Measurements from ENCODE around the gene HAND2.

HAND2 gene

DNA sequence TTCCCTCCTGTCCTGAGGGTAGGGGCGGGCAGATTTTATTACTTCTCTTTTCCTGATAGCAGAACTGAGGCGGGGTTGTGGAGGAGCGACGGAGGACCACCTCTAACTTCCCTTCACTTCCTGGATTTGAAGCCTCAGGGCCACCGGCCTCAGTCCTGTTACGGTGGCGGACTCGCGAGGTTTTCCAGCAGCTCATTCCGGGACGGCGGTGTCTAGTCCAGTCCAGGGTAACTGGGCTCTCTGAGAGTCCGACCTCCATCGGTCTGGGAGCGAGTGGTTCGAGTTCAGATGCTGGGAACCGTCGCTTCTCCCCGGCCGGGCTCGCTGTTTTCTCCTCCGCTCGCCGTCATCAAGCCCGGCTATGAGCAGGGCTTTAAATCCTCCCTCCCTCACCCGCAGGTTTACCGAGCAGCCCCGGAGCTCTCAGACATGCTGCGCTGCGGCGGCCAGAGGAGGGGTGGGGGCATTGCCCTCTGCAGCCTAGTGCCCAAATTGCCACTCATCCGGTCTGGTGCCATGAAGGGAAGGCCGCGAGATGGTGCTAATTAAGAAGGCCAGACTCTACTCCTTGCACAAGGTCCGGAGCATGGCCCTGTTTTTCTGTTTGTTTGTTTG, 23.3 kb downstream of the HAND2 start:
- H3K27ac ChIP-seq (ENCODE audit: low read depth, low read length): no peak overlapping the region
- H3K36me3 ChIP-seq (ENCODE audit: control insufficient read depth, insufficient read depth, low read length): no peaks in the 10 kb centered on the region
- peak overlapping the region; percentile 39 for H3K4me3 ChIP-seq (ENCODE audit: low read depth, low read length)
- no peaks in the 10 kb centered on the region for H3K9me3 ChIP-seq (ENCODE audit: control insufficient read depth, insufficient read depth, low read length)
- H3K9ac ChIP-seq (ENCODE audit: low read depth, low read length): no peak overlapping the region
- H3K4me1 ChIP-seq (ENCODE audit: control insufficient read depth, insufficient read depth, low read length): peaks cover 9% of the 10 kb centered on the region; the same call in 1 of the 2 replicates
- H3K27me3 ChIP-seq (ENCODE audit: control insufficient read depth, insufficient read depth, low read length): peaks cover 100% of the 10 kb centered on the region

DNA sequence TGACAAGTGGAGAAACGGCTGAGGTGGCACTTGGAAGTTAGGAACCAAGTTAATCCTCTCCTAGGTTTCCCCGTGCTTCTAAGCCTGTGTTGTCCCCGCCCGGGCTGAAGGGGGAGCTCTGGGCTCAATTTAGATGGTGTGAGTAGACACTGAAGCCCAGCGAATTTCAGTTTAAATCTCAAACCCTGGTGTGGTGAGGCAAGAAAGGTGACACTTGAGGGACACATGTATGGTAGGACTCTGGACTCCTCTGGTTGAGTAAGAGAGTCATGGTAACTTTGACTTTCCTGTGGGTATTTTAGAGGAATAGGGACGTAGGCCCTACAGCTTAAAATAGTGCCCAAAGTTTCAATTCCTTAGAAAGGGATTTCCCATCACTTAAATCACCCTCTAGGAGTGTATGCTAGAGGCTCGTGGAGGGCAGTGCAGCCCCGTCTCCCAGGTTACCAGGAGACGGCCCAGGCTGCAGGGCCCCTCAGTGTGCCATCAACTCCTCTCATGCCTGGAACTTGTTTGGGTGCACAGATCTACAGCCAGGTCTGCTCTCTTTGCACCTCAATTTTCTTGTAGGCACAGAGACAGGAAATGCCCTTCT, 24.0 kb downstream of the HAND2 start:
- peaks cover 100% of the 10 kb centered on the region for H3K27me3 ChIP-seq (ENCODE audit: control insufficient read depth, insufficient read depth, low read length)
- H3K4me3 ChIP-seq (ENCODE audit: low read depth, low read length): peak overlapping the region; percentile 39; the same call in 1 of the 2 replicates
- H3K4me1 ChIP-seq (ENCODE audit: control insufficient read depth, insufficient read depth, low read length): peaks cover 14% of the 10 kb centered on the region; the same call in 1 of the 2 replicates

DNA sequence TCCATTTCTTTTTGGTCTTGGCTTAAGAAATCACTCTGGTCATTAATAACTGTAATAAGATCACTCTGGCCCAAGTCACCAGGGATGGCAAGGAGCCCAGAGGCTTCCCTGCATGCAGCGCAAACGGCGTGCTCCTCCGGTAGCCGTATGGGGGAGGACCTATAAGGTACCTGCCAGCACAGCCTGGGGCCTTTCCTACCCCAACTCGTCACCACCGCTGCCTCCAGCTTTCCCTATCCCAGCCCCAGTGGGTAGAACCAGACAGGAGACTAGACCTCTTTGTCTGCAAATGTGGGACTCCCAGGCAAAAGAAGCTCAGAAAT, 25.9 kb downstream of the HAND2 start:
- Histone ChIP-seq H3K27me3 (ENCODE audit: control insufficient read depth, insufficient read depth, low read length) (peaks cover 100% of the 10 kb centered on the region), H3K36me3 (ENCODE audit: control insufficient read depth, insufficient read depth, low read length) (no peaks in the 10 kb centered on the region), H3K4me1 (ENCODE audit: control insufficient read depth, insufficient read depth, low read length) (peaks cover 23% of the 10 kb centered on the region), H3K9me3 (ENCODE audit: control insufficient read depth, insufficient read depth, low read length) (no peaks in the 10 kb centered on the region), H3K9ac (ENCODE audit: low read depth, low read length) (no peak overlapping the region), H3K27ac (ENCODE audit: low read depth, low read length) (no peak overlapping the region), H3K4me3 (ENCODE audit: low read depth, low read length) (no peak overlapping the region)

More for the DNA sequence above, 24.0 kb downstream of the HAND2 start:
- H3K9me3 ChIP-seq (ENCODE audit: control insufficient read depth, insufficient read depth, low read length): no peaks in the 10 kb centered on the region
- H3K9ac ChIP-seq (ENCODE audit: low read depth, low read length): no peak overlapping the region
- no peaks in the 10 kb centered on the region for H3K36me3 ChIP-seq (ENCODE audit: control insufficient read depth, insufficient read depth, low read length)
- H3K27ac ChIP-seq (ENCODE audit: low read depth, low read length): no peak overlapping the region

DNA sequence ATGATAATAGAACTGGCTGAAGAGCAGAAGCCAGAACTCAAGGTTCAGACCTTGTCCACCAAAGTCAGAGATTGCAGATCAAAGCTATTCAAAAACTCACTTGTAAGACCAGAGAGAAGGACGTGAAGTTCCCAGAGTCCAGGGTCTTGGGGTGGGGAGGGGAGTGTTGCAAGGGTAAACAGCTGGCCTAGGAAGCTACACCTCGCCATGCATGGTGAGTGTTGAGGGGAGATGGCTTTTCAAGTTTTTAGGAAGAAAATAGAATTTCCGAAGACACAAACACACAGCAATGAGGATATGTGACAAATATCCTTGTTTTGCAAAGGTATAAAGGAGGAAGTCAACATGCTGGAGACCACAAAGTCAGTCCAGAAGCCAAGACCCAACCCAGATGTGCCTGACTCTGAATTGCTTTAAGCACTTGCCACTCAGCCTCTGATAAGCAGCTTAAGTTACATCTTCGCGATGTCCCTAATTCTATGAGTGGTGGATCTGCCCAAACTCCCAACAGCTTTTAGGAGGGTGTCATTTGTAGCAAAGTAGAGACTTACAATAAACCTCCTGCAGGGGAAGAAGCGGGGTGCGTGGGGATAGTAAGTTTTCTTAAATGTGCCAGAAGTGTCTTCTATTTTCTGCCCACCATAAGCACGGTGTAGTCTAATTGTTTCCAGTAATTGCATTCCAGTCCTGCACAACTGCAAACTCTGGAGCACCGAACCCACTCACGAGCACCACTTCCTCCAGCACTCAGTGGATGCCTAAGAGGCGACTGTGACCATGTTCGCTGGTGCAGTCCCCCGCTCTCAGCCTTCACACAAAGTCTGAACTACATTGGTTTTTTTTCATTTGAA, 26.5 kb downstream of the HAND2 start:
- Histone ChIP-seq H3K4me1 (ENCODE audit: control insufficient read depth, insufficient read depth, low read length) (peaks cover 24% of the 10 kb centered on the region), H3K9me3 (ENCODE audit: control insufficient read depth, insufficient read depth, low read length) (no peaks in the 10 kb centered on the region), H3K36me3 (ENCODE audit: control insufficient read depth, insufficient read depth, low read length) (no peaks in the 10 kb centered on the region), H3K27ac (ENCODE audit: low read depth, low read length) (no peak overlapping the region), H3K27me3 (ENCODE audit: control insufficient read depth, insufficient read depth, low read length) (peaks cover 100% of the 10 kb centered on the region), H3K9ac (ENCODE audit: low read depth, low read length) (no peak overlapping the region), H3K4me3 (ENCODE audit: low read depth, low read length) (no peak overlapping the region)

DNA sequence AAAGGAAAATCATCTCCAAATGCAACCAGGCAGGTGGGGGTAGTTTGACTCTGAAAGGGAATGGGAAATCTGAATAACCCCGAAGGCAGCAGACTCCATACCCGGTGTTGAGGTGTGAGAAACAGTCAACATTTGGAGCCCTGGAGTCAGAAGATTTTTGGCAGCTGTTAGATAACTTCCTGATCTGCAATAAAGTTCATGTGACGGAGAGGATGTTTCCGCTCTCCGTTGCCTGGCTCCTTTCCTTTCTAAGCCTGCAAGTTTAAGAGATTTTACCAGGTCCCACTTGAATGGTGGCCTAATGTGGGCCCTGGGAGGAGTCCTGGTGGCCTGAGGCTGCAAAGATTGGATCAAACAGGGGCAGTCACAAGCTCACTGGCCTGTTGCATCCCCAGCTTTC, 27.7 kb downstream of the HAND2 start:
- H3K4me3 ChIP-seq (ENCODE audit: low read depth, low read length): no peak overlapping the region
- H3K27ac ChIP-seq (ENCODE audit: low read depth, low read length): no peak overlapping the region
- H3K36me3 ChIP-seq (ENCODE audit: control insufficient read depth, insufficient read depth, low read length): no peaks in the 10 kb centered on the region
- H3K9me3 ChIP-seq (ENCODE audit: control insufficient read depth, insufficient read depth, low read length): no peaks in the 10 kb centered on the region
- H3K4me1 ChIP-seq (ENCODE audit: control insufficient read depth, insufficient read depth, low read length): peaks cover 24% of the 10 kb centered on the region
- no peak overlapping the region for H3K9ac ChIP-seq (ENCODE audit: low read depth, low read length)
- H3K27me3 ChIP-seq (ENCODE audit: control insufficient read depth, insufficient read depth, low read length): peaks cover 96% of the 10 kb centered on the region

DNA sequence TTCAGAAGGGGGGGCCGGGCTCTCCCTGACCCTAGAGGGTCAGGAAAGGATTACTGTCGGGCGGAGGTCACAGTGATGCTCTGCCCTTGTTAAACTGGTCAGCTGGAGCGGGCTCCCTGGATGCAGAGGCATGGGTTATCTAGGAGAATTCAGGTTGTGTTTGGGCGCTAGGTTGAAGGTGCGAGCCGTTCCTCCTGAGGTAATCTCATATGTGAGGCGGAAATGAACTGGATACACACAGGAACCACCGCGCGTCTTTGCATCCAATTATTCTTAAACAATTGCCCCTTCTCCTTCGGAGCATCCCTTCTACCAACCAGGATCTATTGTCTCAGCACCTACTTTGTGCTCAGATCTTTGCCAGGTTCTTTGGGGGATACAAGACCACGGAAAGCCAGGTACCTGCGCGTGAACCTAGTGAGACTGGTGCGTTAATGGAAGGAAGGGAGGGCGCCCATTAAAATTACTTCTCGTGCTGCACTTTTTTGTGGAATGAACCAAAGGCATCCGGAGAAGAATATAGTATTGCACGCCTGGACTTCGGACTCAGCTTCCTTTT, 28.4 kb downstream of the HAND2 start:
- H3K9ac ChIP-seq (ENCODE audit: low read depth, low read length): 0 out of 2 replicates have a peak overlapping the region, but pooled peaks have one; percentile 31
- H3K36me3 ChIP-seq (ENCODE audit: control insufficient read depth, insufficient read depth, low read length): no peaks in the 10 kb centered on the region
- no peaks in the 10 kb centered on the region for H3K9me3 ChIP-seq (ENCODE audit: control insufficient read depth, insufficient read depth, low read length)
- H3K4me1 ChIP-seq (ENCODE audit: control insufficient read depth, insufficient read depth, low read length): peaks cover 24% of the 10 kb centered on the region
- peaks cover 90% of the 10 kb centered on the region for H3K27me3 ChIP-seq (ENCODE audit: control insufficient read depth, insufficient read depth, low read length)
- peak overlapping the region; percentile 56 for H3K4me3 ChIP-seq (ENCODE audit: low read depth, low read length)
- no peak overlapping the region for H3K27ac ChIP-seq (ENCODE audit: low read depth, low read length)

DNA sequence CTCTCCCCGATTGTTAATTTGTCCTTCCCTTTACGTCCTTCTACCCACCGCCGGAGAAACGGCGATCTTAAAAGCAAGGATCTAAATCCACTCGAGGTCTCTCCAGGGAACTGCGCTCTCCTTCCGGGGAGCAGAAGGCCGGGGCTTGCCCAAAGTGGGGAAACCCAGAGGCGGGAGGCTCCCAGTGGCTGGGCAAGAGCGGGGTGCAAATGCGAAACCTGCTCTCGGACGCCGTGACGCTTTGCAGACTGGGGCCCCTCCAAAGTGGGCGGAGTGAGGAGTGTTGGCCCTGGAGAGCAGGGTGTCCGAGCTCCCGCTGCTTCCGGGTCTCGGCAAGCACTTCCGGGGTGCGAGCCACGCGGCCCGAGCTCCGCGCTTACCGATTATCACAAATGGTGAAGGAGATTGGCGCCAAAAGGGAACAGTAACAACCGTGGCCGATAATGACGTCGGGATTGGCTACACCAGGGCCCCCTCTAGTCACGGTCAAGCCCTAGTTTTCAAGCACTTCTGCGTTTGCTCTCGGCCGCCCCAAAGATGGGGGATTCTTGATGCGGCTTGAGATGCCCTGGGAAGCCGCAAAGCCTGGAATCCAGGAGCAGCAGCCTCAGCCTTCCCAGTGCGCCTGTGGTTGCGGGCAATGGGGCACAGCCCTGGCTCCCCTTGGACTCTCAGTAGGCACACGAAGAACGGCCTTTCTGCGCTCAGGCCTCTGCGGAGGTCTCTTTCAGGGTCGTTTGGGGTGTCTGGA, 29.0 kb downstream of the HAND2 start:
- H3K27me3 ChIP-seq (ENCODE audit: control insufficient read depth, insufficient read depth, low read length): peaks cover 90% of the 10 kb centered on the region
- peaks cover 20% of the 10 kb centered on the region for H3K4me1 ChIP-seq (ENCODE audit: control insufficient read depth, insufficient read depth, low read length)
- H3K4me3 ChIP-seq (ENCODE audit: low read depth, low read length): peak overlapping the region; percentile 56
- 0 out of 2 replicates have a peak overlapping the region, but pooled peaks have one; percentile 31 for H3K9ac ChIP-seq (ENCODE audit: low read depth, low read length)
- H3K36me3 ChIP-seq (ENCODE audit: control insufficient read depth, insufficient read depth, low read length): no peaks in the 10 kb centered on the region
- no peak overlapping the region for H3K27ac ChIP-seq (ENCODE audit: low read depth, low read length)
- no peaks in the 10 kb centered on the region for H3K9me3 ChIP-seq (ENCODE audit: control insufficient read depth, insufficient read depth, low read length)

DNA sequence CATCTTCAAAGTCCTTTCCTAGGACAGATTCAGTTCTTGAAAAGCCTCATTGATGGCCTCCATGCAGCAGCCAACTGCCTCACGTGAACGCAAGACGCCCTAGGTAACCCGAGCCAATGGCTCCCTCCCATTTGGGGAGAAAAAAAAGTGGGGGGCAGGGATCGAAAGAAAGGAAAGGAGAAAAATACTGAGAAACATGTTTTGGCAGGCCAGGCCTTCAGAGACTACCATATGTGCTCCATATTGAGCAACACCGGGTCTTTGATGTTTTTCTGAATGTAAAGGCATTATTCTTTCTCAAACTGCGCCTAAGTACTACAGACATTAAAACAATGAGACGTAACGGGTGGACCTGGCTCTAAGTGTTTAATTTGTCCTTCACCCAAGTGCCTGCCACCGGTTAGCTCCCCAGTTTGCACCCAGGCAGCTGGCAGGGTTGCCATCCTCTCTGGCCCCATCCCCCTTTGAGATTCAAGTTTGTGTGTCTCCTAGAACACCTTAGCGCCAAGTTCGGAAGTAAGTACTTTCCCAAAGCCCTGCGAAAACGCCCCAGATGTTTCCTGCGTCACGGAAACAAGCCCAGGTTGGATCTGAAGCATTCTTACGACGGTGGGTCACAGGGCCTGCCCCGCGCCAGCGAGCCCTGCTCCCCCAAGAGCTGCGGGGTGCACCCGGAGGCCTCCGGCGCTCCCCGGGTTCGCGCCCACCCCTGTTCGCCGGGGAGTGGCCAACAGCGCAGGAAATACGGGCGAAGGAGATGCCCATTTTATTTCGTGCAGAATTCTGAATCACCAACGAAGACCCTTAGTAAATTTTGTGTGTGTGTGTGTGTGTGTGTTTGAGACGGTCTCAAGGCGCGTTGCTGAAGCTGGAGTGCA, 30.1 kb downstream of the HAND2 start:
- Histone ChIP-seq H3K27ac (ENCODE audit: low read depth, low read length) (no peak overlapping the region), H3K9me3 (ENCODE audit: control insufficient read depth, insufficient read depth, low read length) (no peaks in the 10 kb centered on the region), H3K4me3 (ENCODE audit: low read depth, low read length) (peak overlapping the region; percentile 56), H3K27me3 (ENCODE audit: control insufficient read depth, insufficient read depth, low read length) (peaks cover 90% of the 10 kb centered on the region), H3K36me3 (ENCODE audit: control insufficient read depth, insufficient read depth, low read length) (no peaks in the 10 kb centered on the region), H3K4me1 (ENCODE audit: control insufficient read depth, insufficient read depth, low read length) (peaks cover 20% of the 10 kb centered on the region), H3K9ac (ENCODE audit: low read depth, low read length) (no peak overlapping the region)

DNA sequence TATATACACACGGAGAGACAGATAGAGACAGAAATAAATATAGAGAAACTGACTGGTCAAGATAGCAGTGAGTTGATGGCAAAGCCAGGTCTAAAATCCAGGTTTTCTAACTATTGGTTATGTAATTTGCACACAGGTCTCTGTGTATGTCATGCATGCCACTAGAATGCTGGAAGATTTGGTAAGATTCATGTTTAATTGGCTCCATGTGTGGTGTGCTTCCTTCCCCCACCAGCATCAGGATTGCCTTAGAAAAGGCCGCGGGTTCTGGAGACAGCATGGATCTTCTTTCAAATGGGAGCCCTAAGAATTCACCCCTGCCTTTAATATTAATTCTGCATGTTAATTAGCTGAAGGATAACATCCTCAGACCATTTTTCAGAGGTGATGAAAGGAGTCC, 31.3 kb downstream of the HAND2 start:
- no peak overlapping the region for H3K27ac ChIP-seq (ENCODE audit: low read depth, low read length)
- no peaks in the 10 kb centered on the region for H3K9me3 ChIP-seq (ENCODE audit: control insufficient read depth, insufficient read depth, low read length)
- peaks cover 24% of the 10 kb centered on the region for H3K4me1 ChIP-seq (ENCODE audit: control insufficient read depth, insufficient read depth, low read length)
- peaks cover 90% of the 10 kb centered on the region for H3K27me3 ChIP-seq (ENCODE audit: control insufficient read depth, insufficient read depth, low read length)
- no peaks in the 10 kb centered on the region for H3K36me3 ChIP-seq (ENCODE audit: control insufficient read depth, insufficient read depth, low read length)
- no peak overlapping the region for H3K4me3 ChIP-seq (ENCODE audit: low read depth, low read length)
- no peak overlapping the region for H3K9ac ChIP-seq (ENCODE audit: low read depth, low read length)

DNA sequence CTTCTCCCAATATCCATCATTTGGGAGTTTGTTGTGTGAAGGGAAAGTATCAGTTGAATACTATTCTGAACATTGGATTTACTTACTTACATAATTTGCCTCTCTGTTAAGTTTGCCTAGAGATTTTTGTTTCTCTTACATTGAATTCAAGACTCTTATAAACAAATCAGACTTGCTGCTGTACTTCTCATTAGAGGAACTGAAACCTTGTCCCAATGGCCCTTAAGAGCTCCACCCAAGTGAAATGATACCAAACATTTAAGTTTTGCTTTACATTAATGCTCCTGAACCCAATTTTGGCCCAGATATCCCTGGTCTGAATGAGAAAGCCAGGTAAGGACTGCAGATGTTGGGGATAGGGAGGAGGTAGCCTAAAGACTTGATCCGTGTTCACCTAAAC, 32.0 kb downstream of the HAND2 start:
- Histone ChIP-seq H3K4me3 (ENCODE audit: low read depth, low read length) (no peak overlapping the region), H3K27ac (ENCODE audit: low read depth, low read length) (no peak overlapping the region), H3K27me3 (ENCODE audit: control insufficient read depth, insufficient read depth, low read length) (peaks cover 90% of the 10 kb centered on the region), H3K36me3 (ENCODE audit: control insufficient read depth, insufficient read depth, low read length) (no peaks in the 10 kb centered on the region), H3K4me1 (ENCODE audit: control insufficient read depth, insufficient read depth, low read length) (peaks cover 24% of the 10 kb centered on the region), H3K9ac (ENCODE audit: low read depth, low read length) (no peak overlapping the region), H3K9me3 (ENCODE audit: control insufficient read depth, insufficient read depth, low read length) (no peaks in the 10 kb centered on the region)

Measured in HUES48 (cell line).